ENCODE measurements around the gene NRM. TPM values are rescaled to one million over a fixed set of nuclear protein-coding genes. Genes with fewer than 3 reads are reported as not detected.

NRM gene
- total RNA-seq, 1 experiment from 2014 or later, result 8.8 TPM

- no peak for DNase-seq (ENCODE audit: low spot score)
- in situ Hi-C loops (cut with HindIII; ENCODE audit: low sequenced_read_pairs), result no loop called here
These were observed 47.1 kb downstream of the NRM start for GRCh38 chr6:30643656-30644055.

- no peak for DNase-seq (ENCODE audit: low spot score)
- in situ Hi-C loops (cut with HindIII; ENCODE audit: low sequenced_read_pairs), result no loop called here
These were observed 49.7 kb downstream of the NRM start for GRCh38 chr6:30641048-30641447.

GRCh38 chr6:30640481-30640880 is 50.3 kb downstream of the NRM start:
- in situ Hi-C loops (cut with HindIII; ENCODE audit: low sequenced_read_pairs), result no loop called here
- no peak for DNase-seq (ENCODE audit: low spot score)

Other genes with a start within 250 kb of the NRM start
- gene HLA-E, start 201.5 kb downstream of the NRM start, total RNA-seq (2014; rRNA removed; shearing (Covaris generic)), result 116 and 118 TPM in 2 replicates
- gene GNL1, start 134.5 kb downstream of the NRM start, total RNA-seq (2014; rRNA removed; shearing (Covaris generic)), result 102 and 129 TPM in 2 replicates
- gene PRR3, start 133.7 kb downstream of the NRM start, total RNA-seq (2014; rRNA removed; shearing (Covaris generic)), result 3.4 and 5.9 TPM in 2 replicates
- 41.9 and 83.7 TPM in 2 replicates for gene ABCF1, start 119.5 kb downstream of the NRM start, total RNA-seq (2014; rRNA removed; shearing (Covaris generic))
- 6.8 and 14.4 TPM in 2 replicates for gene PPP1R10, start 73.7 kb downstream of the NRM start, total RNA-seq (2014; rRNA removed; shearing (Covaris generic))
- gene MRPS18B, start 73.1 kb downstream of the NRM start, total RNA-seq (2014; rRNA removed; shearing (Covaris generic)), result 38.3 and 47.5 TPM in 2 replicates
- gene ATAT1, start 64.1 kb downstream of the NRM start, total RNA-seq (2014; rRNA removed; shearing (Covaris generic)), result 0.68 and 1.7 TPM in 2 replicates
- gene C6orf136, start 43.9 kb downstream of the NRM start, total RNA-seq (2014; rRNA removed; shearing (Covaris generic)), result 5.3 and 11.7 TPM in 2 replicates
- gene DHX16, start 18.0 kb downstream of the NRM start, total RNA-seq (2014; rRNA removed; shearing (Covaris generic)), result 59.8 and 73.2 TPM in 2 replicates
- gene PPP1R18, start 4.3 kb downstream of the NRM start, total RNA-seq (2014; rRNA removed; shearing (Covaris generic)), result 53.7 and 54.3 TPM in 2 replicates
- 2.5 and 14.3 TPM in 2 replicates for gene MDC1, start 26.3 kb upstream of the NRM start, total RNA-seq (2014; rRNA removed; shearing (Covaris generic))
- gene TUBB, start 29.4 kb upstream of the NRM start, total RNA-seq (2014; rRNA removed; shearing (Covaris generic)), result 456 and 575 TPM in 2 replicates
- gene FLOT1, start 51.7 kb upstream of the NRM start, total RNA-seq (2014; rRNA removed; shearing (Covaris generic)), result 170 and 172 TPM in 2 replicates
- 257 and 297 TPM in 2 replicates for gene IER3, start 53.6 kb upstream of the NRM start, total RNA-seq (2014; rRNA removed; shearing (Covaris generic))
- 131 and 141 TPM in 2 replicates for gene DDR1, start 193.5 kb upstream of the NRM start, total RNA-seq (2014; rRNA removed; shearing (Covaris generic))
- gene GTF2H4, start 217.2 kb upstream of the NRM start, total RNA-seq (2014; rRNA removed; shearing (Covaris generic)), result 46.2 and 51.9 TPM in 2 replicates
- 74.5 and 105 TPM in 2 replicates for gene VARS2, start 223.3 kb upstream of the NRM start, total RNA-seq (2014; rRNA removed; shearing (Covaris generic))
- not detected in 2 replicates for gene SFTA2, start 241.2 kb upstream of the NRM start, total RNA-seq (2014; rRNA removed; shearing (Covaris generic))
- not detected in 2 replicates for gene MUCL3, start 250.0 kb upstream of the NRM start, total RNA-seq (2014; rRNA removed; shearing (Covaris generic))